Activated gamma-delta T cell (primary cell): ENCODE data around the gene VAV2.

ENCODE experiments used
- DNase-seq: peaks from one replicate; lab custom pipeline; 2025; lab: John Stamatoyannopoulos, UW

VAV2 gene

GRCh38 chr9:133980864-133981588 lies 11.1 kb downstream of the VAV2 start:
- DNase-seq, result no peak

- no peak for DNase-seq
Observed at GRCh38 chr9:133979921-133980863, 11.9 kb downstream of the VAV2 start.

GRCh38 chr9:133979273-133979920 lies 12.7 kb downstream of the VAV2 start:
- no peak for DNase-seq

GRCh38 chr9:133978899-133979272 lies 13.2 kb downstream of the VAV2 start:
- DNase-seq, result no peak

GRCh38 chr9:133978226-133978898 lies 13.8 kb downstream of the VAV2 start:
- no peak for DNase-seq

GRCh38 chr9:133977421-133978201 lies 14.5 kb downstream of the VAV2 start:
- no peak for DNase-seq

- no peak for DNase-seq
Observed at GRCh38 chr9:133976887-133977286, 15.2 kb downstream of the VAV2 start.

GRCh38 chr9:133976191-133976861 lies 15.8 kb downstream of the VAV2 start:
- no peak for DNase-seq

GRCh38 chr9:133975511-133975910 lies 16.6 kb downstream of the VAV2 start:
- no peak for DNase-seq

- no peak for DNase-seq
Observed at GRCh38 chr9:133974631-133975341, 17.3 kb downstream of the VAV2 start.

- no peak for DNase-seq
Observed at GRCh38 chr9:133973791-133974630, 18.1 kb downstream of the VAV2 start.

- DNase-seq, result no peak
Observed at GRCh38 chr9:133973111-133973790, 18.9 kb downstream of the VAV2 start.

- no peak for DNase-seq
Observed at GRCh38 chr9:133971981-133972941, 19.9 kb downstream of the VAV2 start.

GRCh38 chr9:133971121-133971951 lies 20.8 kb downstream of the VAV2 start:
- no peak for DNase-seq

- DNase-seq, result no peak
Observed at GRCh38 chr9:133970581-133971058, 21.5 kb downstream of the VAV2 start.
